ENCODE measurements around the gene RACGAP1.

Gene RACGAP1

DNA sequence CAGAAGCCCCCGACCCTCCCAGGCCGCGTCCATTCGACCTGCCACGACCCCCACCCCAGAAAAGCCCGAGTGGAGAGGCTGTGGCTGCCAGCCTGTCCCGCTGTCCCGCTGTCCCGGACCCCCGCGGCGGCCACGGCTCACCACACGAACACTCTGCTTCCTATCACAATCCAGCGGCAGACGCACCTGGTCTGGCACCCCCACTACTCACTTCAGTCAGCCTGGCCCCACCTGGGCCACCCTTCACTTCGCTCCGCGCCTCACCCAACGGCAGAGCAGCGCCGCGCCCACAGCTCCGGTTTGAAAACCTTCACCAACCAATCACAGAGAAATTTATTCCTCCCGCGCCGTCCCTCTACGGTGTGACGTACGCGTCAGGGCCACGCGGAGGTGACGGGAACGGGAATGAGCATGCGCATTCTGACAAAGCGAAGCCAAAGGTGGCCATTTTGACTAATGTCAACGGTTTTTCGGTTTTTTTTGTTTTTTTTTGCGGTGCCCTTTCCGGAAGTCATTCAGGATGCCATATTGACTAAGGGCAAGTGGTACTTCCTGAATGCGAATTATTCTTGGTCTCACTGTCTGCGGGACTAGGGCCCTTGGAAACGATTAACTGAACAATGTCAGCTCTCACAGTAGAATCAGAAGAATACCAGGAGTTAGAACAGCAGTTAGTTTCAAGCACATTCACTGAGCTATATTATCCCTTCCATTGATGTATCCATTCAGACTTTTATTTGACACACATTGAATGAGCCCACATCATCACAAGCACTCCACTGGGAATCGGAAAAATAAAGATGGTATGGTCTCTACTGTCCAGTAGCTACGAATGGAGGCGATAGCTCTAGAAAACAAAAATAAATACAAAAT is at the start of gene RACGAP1:
RACGAP1 (minus strand) TSS at position 308 of the 873 bp plus-strand sequence. CDS start 8,779 bp downstream, outside the sequence.
- peak; percentile 93 for DNase-seq (ENCODE audit: low spot score)
- ATAC-seq (ENCODE audit: low read depth), result peak; percentile 97
- Histone ChIP-seq H3K36me3 (ENCODE audit: low read depth) (peaks cover 24% of the 10 kb centered on the region), H3K4me3 (ENCODE audit: severe bottlenecking) (peak within 1 kb of the TSS; percentile 75), H3K27me3 (ENCODE audit: insufficient read depth, poor library complexity, severe bottlenecking) (no peaks in the 10 kb centered on the region), H3K9me3 (ENCODE audit: severe bottlenecking) (no peaks in the 10 kb centered on the region), H3K4me1 (ENCODE audit: insufficient read depth, poor library complexity, severe bottlenecking) (peaks cover 10% of the 10 kb centered on the region), H3K27ac (ENCODE audit: poor library complexity, severe bottlenecking) (peak within 1 kb of the TSS; percentile 56)
- TF ChIP-seq CTCF (IDR thresholded peaks at IDR 0.05; ENCODE audit: poor library complexity, severe bottlenecking), result no peak

DNA sequence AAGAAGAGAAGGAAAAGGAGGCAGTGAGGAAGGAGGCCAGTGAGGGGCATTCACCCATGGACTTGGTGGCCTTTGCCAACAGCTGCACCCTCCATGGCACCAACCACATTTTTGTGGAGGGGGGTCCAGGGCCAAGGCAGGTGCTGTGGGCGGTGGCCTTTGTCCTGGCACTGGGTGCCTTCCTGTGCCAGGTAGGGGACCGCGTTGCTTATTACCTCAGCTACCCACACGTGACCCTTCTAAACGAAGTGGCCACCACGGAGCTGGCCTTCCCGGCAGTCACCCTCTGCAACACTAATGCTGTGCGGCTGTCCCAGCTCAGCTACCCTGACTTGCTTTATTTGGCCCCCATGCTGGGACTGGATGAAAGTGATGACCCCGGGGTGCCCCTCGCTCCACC is 48.4 kb upstream of the RACGAP1 start:
- no peak for TF ChIP-seq CTCF (IDR thresholded peaks at IDR 0.05; ENCODE audit: poor library complexity, severe bottlenecking)
- H3K4me3 ChIP-seq (ENCODE audit: severe bottlenecking), result no peak overlapping the region
- no peak for ATAC-seq (ENCODE audit: low read depth)
- no peaks in the 10 kb centered on the region for H3K36me3 ChIP-seq (ENCODE audit: low read depth)
- no peaks in the 10 kb centered on the region for H3K4me1 ChIP-seq (ENCODE audit: insufficient read depth, poor library complexity, severe bottlenecking)
- H3K27ac ChIP-seq (ENCODE audit: poor library complexity, severe bottlenecking), result no peak overlapping the region
- H3K9me3 ChIP-seq (ENCODE audit: severe bottlenecking), result no peaks in the 10 kb centered on the region
- no peak for DNase-seq (ENCODE audit: low spot score)
- H3K27me3 ChIP-seq (ENCODE audit: insufficient read depth, poor library complexity, severe bottlenecking), result no peaks in the 10 kb centered on the region

DNA sequence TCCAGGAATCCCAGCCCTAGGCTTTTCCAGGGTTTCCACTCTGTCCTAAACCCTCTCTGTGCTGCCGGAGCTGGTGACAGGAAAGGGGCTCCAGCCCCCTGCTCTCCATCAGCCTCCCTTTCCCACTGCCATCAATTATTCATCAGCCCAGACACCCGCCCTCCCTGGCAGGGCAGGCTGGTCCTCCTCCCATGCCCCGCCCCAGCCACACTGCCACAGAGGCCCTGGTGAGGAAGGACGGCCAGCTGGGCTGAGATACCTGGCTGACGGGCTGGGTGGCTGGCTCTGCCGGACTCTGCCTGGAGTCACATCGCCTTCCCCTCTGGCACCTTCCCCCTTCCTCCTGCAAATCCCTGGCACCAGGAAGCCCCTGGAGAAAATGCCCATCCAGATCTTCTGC is 47.9 kb upstream of the RACGAP1 start:
- ATAC-seq (ENCODE audit: low read depth) (no peak), DNase-seq (ENCODE audit: low spot score) (no peak)
- Histone ChIP-seq H3K4me1 (ENCODE audit: insufficient read depth, poor library complexity, severe bottlenecking) (no peaks in the 10 kb centered on the region), H3K9me3 (ENCODE audit: severe bottlenecking) (no peaks in the 10 kb centered on the region), H3K36me3 (ENCODE audit: low read depth) (no peaks in the 10 kb centered on the region), H3K4me3 (ENCODE audit: severe bottlenecking) (no peak overlapping the region), H3K27ac (ENCODE audit: poor library complexity, severe bottlenecking) (no peak overlapping the region), H3K27me3 (ENCODE audit: insufficient read depth, poor library complexity, severe bottlenecking) (no peaks in the 10 kb centered on the region)
- no peak for TF ChIP-seq CTCF (IDR thresholded peaks at IDR 0.05; ENCODE audit: poor library complexity, severe bottlenecking)

GRCh38 chr12:50072198-50072907 is 47.1 kb upstream of the RACGAP1 start:
- ATAC-seq (ENCODE audit: low read depth) (no peak), DNase-seq (ENCODE audit: low spot score) (no peak)
- Histone ChIP-seq H3K9me3 (ENCODE audit: severe bottlenecking) (no peaks in the 10 kb centered on the region), H3K27me3 (ENCODE audit: insufficient read depth, poor library complexity, severe bottlenecking) (no peaks in the 10 kb centered on the region), H3K36me3 (ENCODE audit: low read depth) (no peaks in the 10 kb centered on the region), H3K4me1 (ENCODE audit: insufficient read depth, poor library complexity, severe bottlenecking) (no peaks in the 10 kb centered on the region), H3K27ac (ENCODE audit: poor library complexity, severe bottlenecking) (no peak overlapping the region), H3K4me3 (ENCODE audit: severe bottlenecking) (no peak overlapping the region)
- TF ChIP-seq CTCF (IDR thresholded peaks at IDR 0.05; ENCODE audit: poor library complexity, severe bottlenecking), result no peak
